ENCODE measurements around the gene TPCN2.

TPCN2 gene

GRCh38 chr11:69131121-69131566 is 82.4 kb downstream of the TPCN2 start:
- H4K8ac ChIP-seq (ENCODE audit: low read length): peak overlapping the region; percentile 69
- H3K4me2 ChIP-seq (ENCODE audit: low read length, poor library complexity, severe bottlenecking): no peak overlapping the region
- H3K4me3 ChIP-seq (ENCODE audit: insufficient read depth in 1 of 2, low read depth in 1 of 2, low read length in 2 of 2): no peak overlapping the region
- no peaks in the 10 kb centered on the region for H3K79me1 ChIP-seq (replicated peaks; ENCODE audit: low read length, poor library complexity, severe bottlenecking)
- peak overlapping the region; percentile 40 for H4K91ac ChIP-seq (ENCODE audit: low read length)
- 96% methylated on average over 11 of the region's 11 CpGs for WGBS
- no peak overlapping the region for H3K4ac ChIP-seq (ENCODE audit: low read depth in 1 of 2, low read length in 2 of 2)
- no peak overlapping the region for H2AFZ ChIP-seq (ENCODE audit: low read depth, low read length)
- H3K9me3 ChIP-seq (ENCODE audit: control insufficient read depth, low read length): peaks cover 27% of the 10 kb centered on the region
- H3K27me3 ChIP-seq (ENCODE audit: control insufficient read depth in 1 of 2, insufficient read depth in 1 of 2, low read length in 2 of 2): peaks cover 5 to 16% of the 10 kb centered on the region in 2 experiments
- no peak overlapping the region for H3K23ac ChIP-seq (ENCODE audit: low read length in 2 of 2)
- DNase-seq: no peak
- H2BK15ac ChIP-seq (ENCODE audit: low read depth, poor library complexity, severe bottlenecking): peak overlapping the region; percentile 37
- no peak overlapping the region for H3K27ac ChIP-seq (ENCODE audit: low read length, poor library complexity, severe bottlenecking)
- peak overlapping the region in 1 of 2 experiments; percentile 7 for H3K18ac ChIP-seq (ENCODE audit: low read depth in 1 of 2, low read length in 2 of 2)
- no peak overlapping the region for H2BK5ac ChIP-seq (ENCODE audit: low read depth, low read length, poor library complexity, severe bottlenecking)
- no peak overlapping the region for H3K9ac ChIP-seq (ENCODE audit: low read length)
- no peak overlapping the region for H2BK120ac ChIP-seq (ENCODE audit: low read depth, low read length)
- H3K4me1 ChIP-seq (ENCODE audit: control insufficient read depth, insufficient read depth, low read depth, low read length): peaks cover 18% of the 10 kb centered on the region
- no peak overlapping the region for H3K14ac ChIP-seq (ENCODE audit: low read length in 2 of 2)
- peak overlapping the region; percentile 43 to 55 for H2BK12ac ChIP-seq (ENCODE audit: low read length in 2 of 2)
- H3K36me3 ChIP-seq (ENCODE audit: control insufficient read depth in 1 of 2, insufficient read depth in 2 of 2, low read depth in 1 of 2, low read length in 2 of 2): no peaks in the 10 kb centered on the region
- no peak overlapping the region for H2AK5ac ChIP-seq (ENCODE audit: low read length, severe bottlenecking)

GRCh38 chr11:69131644-69132300 is 83.0 kb downstream of the TPCN2 start:
- H3K79me1 ChIP-seq (replicated peaks; ENCODE audit: low read length, poor library complexity, severe bottlenecking): no peaks in the 10 kb centered on the region
- no peak overlapping the region for H2BK5ac ChIP-seq (ENCODE audit: low read depth, low read length, poor library complexity, severe bottlenecking)
- H3K4ac ChIP-seq (ENCODE audit: low read depth in 1 of 2, low read length in 2 of 2): peak overlapping the region in 1 of 2 experiments; percentile 51
- H2BK120ac ChIP-seq (ENCODE audit: low read depth, low read length): no peak overlapping the region
- H4K91ac ChIP-seq (ENCODE audit: low read length): peak overlapping the region; percentile 44
- 52% methylated on average over 14 of the region's 15 CpGs for WGBS
- peaks cover 18% of the 10 kb centered on the region for H3K4me1 ChIP-seq (ENCODE audit: control insufficient read depth, insufficient read depth, low read depth, low read length)
- H4K8ac ChIP-seq (ENCODE audit: low read length): peak overlapping the region; percentile 35
- peak overlapping the region; percentile 37 to 61 for H3K18ac ChIP-seq (ENCODE audit: low read depth in 1 of 2, low read length in 2 of 2)
- H2AFZ ChIP-seq (ENCODE audit: low read depth, low read length): no peak overlapping the region
- H2BK12ac ChIP-seq (ENCODE audit: low read length in 2 of 2): peak overlapping the region in 1 of 2 experiments; percentile 51
- H2BK15ac ChIP-seq (ENCODE audit: low read depth, poor library complexity, severe bottlenecking): peak overlapping the region; percentile 84
- H3K4me3 ChIP-seq (ENCODE audit: insufficient read depth in 1 of 2, low read depth in 1 of 2, low read length in 2 of 2): no peak overlapping the region
- H3K14ac ChIP-seq (ENCODE audit: low read length in 2 of 2): peak overlapping the region in 1 of 2 experiments; percentile 4
- no peak overlapping the region for H2AK5ac ChIP-seq (ENCODE audit: low read length, severe bottlenecking)
- H3K9ac ChIP-seq (ENCODE audit: low read length): no peak overlapping the region
- H3K27ac ChIP-seq (ENCODE audit: low read length, poor library complexity, severe bottlenecking): no peak overlapping the region
- peaks cover 7 to 10% of the 10 kb centered on the region in 2 experiments for H3K27me3 ChIP-seq (ENCODE audit: control insufficient read depth in 1 of 2, insufficient read depth in 1 of 2, low read length in 2 of 2)
- peak; percentile 68 for DNase-seq
- H3K23ac ChIP-seq (ENCODE audit: low read length in 2 of 2): no peak overlapping the region
- H3K36me3 ChIP-seq (ENCODE audit: control insufficient read depth in 1 of 2, insufficient read depth in 2 of 2, low read depth in 1 of 2, low read length in 2 of 2): no peaks in the 10 kb centered on the region
- H3K4me2 ChIP-seq (ENCODE audit: low read length, poor library complexity, severe bottlenecking): no peak overlapping the region
- H3K9me3 ChIP-seq (ENCODE audit: control insufficient read depth, low read length): peaks cover 27% of the 10 kb centered on the region

- Histone ChIP-seq H2AK5ac (ENCODE audit: low read length, severe bottlenecking) (no peak overlapping the region), H4K8ac (ENCODE audit: low read length) (peak overlapping the region; percentile 63), H3K9ac (ENCODE audit: low read length) (no peak overlapping the region), H3K14ac (ENCODE audit: low read length in 2 of 2) (no peak overlapping the region), H3K36me3 (ENCODE audit: control insufficient read depth in 1 of 2, insufficient read depth in 2 of 2, low read depth in 1 of 2, low read length in 2 of 2) (no peaks in the 10 kb centered on the region), H2AFZ (ENCODE audit: low read depth, low read length) (no peak overlapping the region), H2BK5ac (ENCODE audit: low read depth, low read length, poor library complexity, severe bottlenecking) (no peak overlapping the region), H3K27me3 (ENCODE audit: control insufficient read depth in 1 of 2, insufficient read depth in 1 of 2, low read length in 2 of 2) (peaks cover 8 to 11% of the 10 kb centered on the region in 2 experiments), H4K91ac (ENCODE audit: low read length) (no peak overlapping the region), H3K4me3 (ENCODE audit: insufficient read depth in 1 of 2, low read depth in 1 of 2, low read length in 2 of 2) (no peak overlapping the region), H3K27ac (ENCODE audit: low read length, poor library complexity, severe bottlenecking) (no peak overlapping the region), H3K4me2 (ENCODE audit: low read length, poor library complexity, severe bottlenecking) (no peak overlapping the region), H3K9me3 (ENCODE audit: control insufficient read depth, low read length) (peaks cover 27% of the 10 kb centered on the region), H3K79me1 (replicated peaks; ENCODE audit: low read length, poor library complexity, severe bottlenecking) (no peaks in the 10 kb centered on the region), H2BK120ac (ENCODE audit: low read depth, low read length) (no peak overlapping the region), H2BK12ac (ENCODE audit: low read length in 2 of 2) (peak overlapping the region in 1 of 2 experiments; percentile 32), H2BK15ac (ENCODE audit: low read depth, poor library complexity, severe bottlenecking) (no peak overlapping the region), H3K4me1 (ENCODE audit: control insufficient read depth, insufficient read depth, low read depth, low read length) (peaks cover 18% of the 10 kb centered on the region), H3K4ac (ENCODE audit: low read depth in 1 of 2, low read length in 2 of 2) (no peak overlapping the region), H3K18ac (ENCODE audit: low read depth in 1 of 2, low read length in 2 of 2) (peak overlapping the region in 1 of 2 experiments; percentile 37), H3K23ac (ENCODE audit: low read length in 2 of 2) (no peak overlapping the region)
- DNase-seq: no peak
- WGBS: 96% methylated on average over 7 of the region's 7 CpGs
Measured at GRCh38 chr11:69132301-69132670, 83.6 kb downstream of the TPCN2 start.

GRCh38 chr11:69133251-69133650 is 84.5 kb downstream of the TPCN2 start:
- H3K36me3 ChIP-seq (ENCODE audit: control insufficient read depth in 1 of 2, insufficient read depth in 2 of 2, low read depth in 1 of 2, low read length in 2 of 2): no peaks in the 10 kb centered on the region
- peaks cover 19% of the 10 kb centered on the region for H3K4me1 ChIP-seq (ENCODE audit: control insufficient read depth, insufficient read depth, low read depth, low read length)
- H4K91ac ChIP-seq (ENCODE audit: low read length): no peak overlapping the region
- no peak overlapping the region for H3K14ac ChIP-seq (ENCODE audit: low read length in 2 of 2)
- no peaks in the 10 kb centered on the region for H3K79me1 ChIP-seq (replicated peaks; ENCODE audit: low read length, poor library complexity, severe bottlenecking)
- no peak overlapping the region for H3K4me2 ChIP-seq (ENCODE audit: low read length, poor library complexity, severe bottlenecking)
- no peak overlapping the region for H2BK5ac ChIP-seq (ENCODE audit: low read depth, low read length, poor library complexity, severe bottlenecking)
- no peak overlapping the region for H3K18ac ChIP-seq (ENCODE audit: low read depth in 1 of 2, low read length in 2 of 2)
- H3K4ac ChIP-seq (ENCODE audit: low read depth in 1 of 2, low read length in 2 of 2): no peak overlapping the region
- no peak overlapping the region for H2BK15ac ChIP-seq (ENCODE audit: low read depth, poor library complexity, severe bottlenecking)
- peaks cover 19% of the 10 kb centered on the region for H3K9me3 ChIP-seq (ENCODE audit: control insufficient read depth, low read length)
- no peak overlapping the region for H3K4me3 ChIP-seq (ENCODE audit: insufficient read depth in 1 of 2, low read depth in 1 of 2, low read length in 2 of 2)
- no peak overlapping the region for H4K8ac ChIP-seq (ENCODE audit: low read length)
- H2AFZ ChIP-seq (ENCODE audit: low read depth, low read length): no peak overlapping the region
- no peak overlapping the region for H2BK12ac ChIP-seq (ENCODE audit: low read length in 2 of 2)
- H3K23ac ChIP-seq (ENCODE audit: low read length in 2 of 2): no peak overlapping the region
- WGBS: 93% methylated on average over 4 of the region's 4 CpGs
- peaks cover 6 to 21% of the 10 kb centered on the region in 2 experiments for H3K27me3 ChIP-seq (ENCODE audit: control insufficient read depth in 1 of 2, insufficient read depth in 1 of 2, low read length in 2 of 2)
- no peak for DNase-seq
- no peak overlapping the region for H3K9ac ChIP-seq (ENCODE audit: low read length)
- no peak overlapping the region for H2AK5ac ChIP-seq (ENCODE audit: low read length, severe bottlenecking)
- H2BK120ac ChIP-seq (ENCODE audit: low read depth, low read length): no peak overlapping the region
- no peak overlapping the region for H3K27ac ChIP-seq (ENCODE audit: low read length, poor library complexity, severe bottlenecking)
